Stimulated activated CD8-positive, alpha-beta memory T cell treated with anti-CD3 and anti-CD28 coated beads, Interleukin-15, amount 100 ng/mL, for 1 hour (primary cell): ENCODE data around the gene PBX1.

ENCODE experiments used
- DNase-seq: peaks from one replicate; pipeline ENCODE4 v3.0.0-alpha.2; 2020; ENCODE audit warnings: low read depth

Gene PBX1

GRCh38 chr1:164876398-164877116 lies 317.6 kb downstream of the PBX1 start:
- DNase-seq: no peak

- DNase-seq: no peak
Observed at GRCh38 chr1:164880199-164880598, 321.2 kb downstream of the PBX1 start.

- DNase-seq: no peak
Observed at GRCh38 chr1:164880644-164881043, 321.7 kb downstream of the PBX1 start.

- no peak for DNase-seq
Observed at GRCh38 chr1:164885311-164885710, 326.3 kb downstream of the PBX1 start.

- DNase-seq: no peak
Observed at GRCh38 chr1:164886101-164886500, 327.1 kb downstream of the PBX1 start.

- DNase-seq: no peak
Observed at GRCh38 chr1:164891615-164892014, 332.6 kb downstream of the PBX1 start.

- no peak for DNase-seq
Observed at GRCh38 chr1:164895026-164895912, 336.3 kb downstream of the PBX1 start.

GRCh38 chr1:164901031-164901430 lies 342.0 kb downstream of the PBX1 start:
- DNase-seq: no peak
